Measurements from ENCODE around the gene IGFALS.

GRCh38 chr16:1790611-1791255 lies 2.8 kb downstream of the IGFALS start:
- TF ChIP-seq POLR2A (IDR thresholded peaks at IDR 0.05; ENCODE audit: low read depth, low read length) (no peak), CTCF (IDR thresholded peaks at IDR 0.05; ENCODE audit: extremely low read depth in 1 of 2, insufficient read depth in 1 of 2, low read depth in 1 of 2, low read length in 2 of 2) (no peak), EZH2 (IDR thresholded peaks at IDR 0.05; ENCODE audit: borderline replicate concordance, low read depth, low read length, severe bottlenecking) (no peak), MYC (IDR thresholded peaks at IDR 0.05; ENCODE audit: low read depth, low read length) (no peak), GATA2 (IDR thresholded peaks at IDR 0.05; ENCODE audit: insufficient read depth, insufficient read length, low read depth, low read length) (no peak), FOS (IDR thresholded peaks at IDR 0.05; ENCODE audit: borderline replicate concordance, insufficient read depth, low read length) (no peak), POLR2AphosphoS5 (IDR thresholded peaks at IDR 0.05; ENCODE audit: insufficient read depth, low read depth, low read length) (no peak)
- TF ChIP-seq, protein P1, sequence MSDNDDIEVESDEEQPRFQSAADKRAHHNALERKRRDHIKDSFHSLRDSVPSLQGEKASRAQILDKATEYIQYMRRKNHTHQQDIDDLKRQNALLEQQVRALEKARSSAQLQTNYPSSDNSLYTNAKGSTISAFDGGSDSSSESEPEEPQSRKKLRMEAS (IDR thresholded peaks at IDR 0.05; ENCODE audit: insufficient read depth, insufficient read length): no peak

All from endothelial cell of umbilical vein (primary cell).